Activated T-cell treated with anti-CD3 and anti-CD28 coated beads, Interleukin-2, amount 50 U/mL, for 1 hour (primary cell): ENCODE measurements around the gene GLOD4.
"Not testable (repeated sequence)": the region's sequence is repeated elsewhere in the genome, so short reads cannot be mapped to it uniquely, and the experiment has no call there.

Experiments
- DNase-seq: peaks from one replicate; pipeline ENCODE4 v3.0.0-alpha.2; 2020

The GLOD4 gene, protein sequence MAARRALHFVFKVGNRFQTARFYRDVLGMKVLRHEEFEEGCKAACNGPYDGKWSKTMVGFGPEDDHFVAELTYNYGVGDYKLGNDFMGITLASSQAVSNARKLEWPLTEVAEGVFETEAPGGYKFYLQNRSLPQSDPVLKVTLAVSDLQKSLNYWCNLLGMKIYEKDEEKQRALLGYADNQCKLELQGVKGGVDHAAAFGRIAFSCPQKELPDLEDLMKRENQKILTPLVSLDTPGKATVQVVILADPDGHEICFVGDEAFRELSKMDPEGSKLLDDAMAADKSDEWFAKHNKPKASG

DNA sequence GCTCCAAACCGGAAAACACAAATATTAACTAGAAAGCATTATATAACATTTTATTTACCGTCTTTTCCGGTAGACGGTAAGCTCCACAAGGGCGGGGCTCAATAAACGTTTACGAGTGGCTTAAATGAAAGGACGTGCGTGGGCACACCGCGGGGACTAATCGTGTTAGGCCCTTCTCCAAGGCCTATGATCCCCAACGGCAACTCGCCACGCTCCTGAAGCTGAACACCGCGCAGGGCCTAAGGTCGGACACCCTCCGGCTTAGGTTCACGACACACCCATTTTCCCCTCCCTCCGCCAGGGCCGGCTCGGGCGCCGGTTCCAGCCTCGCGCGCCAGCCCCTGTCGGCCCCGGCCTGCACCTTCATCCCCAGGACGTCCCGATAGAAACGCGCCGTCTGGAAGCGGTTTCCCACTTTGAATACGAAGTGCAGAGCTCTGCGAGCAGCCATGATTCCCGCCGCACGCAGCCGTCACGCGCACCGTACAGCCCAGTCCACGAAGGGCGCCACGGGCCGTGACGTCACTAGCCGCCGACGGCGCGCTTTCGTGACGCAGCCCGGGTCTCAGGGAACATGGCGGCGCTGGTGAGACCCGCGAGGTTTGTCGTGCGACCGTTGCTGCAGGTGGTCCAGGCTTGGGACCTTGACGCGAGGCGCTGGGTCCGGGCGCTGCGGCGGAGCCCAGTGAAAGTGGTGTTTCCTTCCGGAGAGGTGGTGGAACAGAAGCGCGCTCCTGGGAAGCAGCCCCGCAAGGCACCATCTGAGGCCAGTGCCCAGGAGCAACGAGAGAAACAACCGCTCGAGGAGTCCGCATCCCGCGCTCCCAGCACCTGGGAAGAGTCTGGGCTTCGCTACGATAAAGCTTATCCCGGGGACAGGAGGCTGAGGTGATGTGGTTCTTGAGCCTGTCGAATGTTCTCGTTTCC is at the start of gene GLOD4, which contains the start of gene MRM3:
TSS of gene GLOD4 (minus strand) at position 476 of the 927 bp plus-strand sequence. CDS start at position 451, 25 bp downstream.
TSS of gene MRM3 (plus strand) at position 549 of the 927 bp plus-strand sequence. CDS start at position 575, 26 bp downstream.
- peak; percentile 99 for DNase-seq

DNA sequence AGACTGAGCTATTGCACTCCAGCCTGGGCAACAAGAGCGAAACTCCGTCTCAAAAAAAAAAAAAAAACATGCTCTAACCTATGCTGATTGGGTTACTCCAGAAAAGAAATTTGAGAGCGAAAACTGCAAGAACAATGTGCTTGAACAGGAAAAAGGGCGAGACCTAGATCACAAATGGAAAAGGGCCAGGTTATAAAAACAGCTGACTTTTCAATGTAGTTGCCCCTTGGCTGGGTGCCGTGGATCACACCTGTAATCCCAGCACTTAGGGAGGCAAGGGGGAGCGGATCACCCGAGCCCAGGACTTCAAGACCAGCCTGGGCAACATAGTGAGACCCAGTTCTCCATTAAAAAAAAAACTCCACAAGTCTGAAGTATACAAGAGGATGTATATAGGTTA is 48.9 kb upstream of the GLOD4 start:
- DNase-seq = no peak

DNA sequence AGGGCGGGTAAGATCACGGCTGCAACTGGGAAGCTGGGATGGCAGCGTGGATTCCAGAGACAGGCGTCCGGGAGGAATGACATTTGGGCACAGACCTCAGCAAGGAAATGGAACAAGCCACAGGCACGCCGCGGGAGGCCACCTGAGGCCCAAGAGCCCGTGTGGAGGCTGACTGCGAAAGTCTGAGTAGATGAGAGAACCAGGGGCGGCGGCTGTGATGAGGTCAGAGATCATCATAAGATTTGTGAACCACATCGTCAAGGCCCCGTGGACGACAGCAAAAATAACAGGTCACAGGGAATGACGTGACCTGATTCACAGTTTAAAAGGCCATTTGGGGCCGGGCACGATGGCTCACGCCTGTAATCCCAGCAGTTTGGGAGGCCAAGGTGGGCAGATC is 48.3 kb upstream of the GLOD4 start:
- DNase-seq = no peak

DNA sequence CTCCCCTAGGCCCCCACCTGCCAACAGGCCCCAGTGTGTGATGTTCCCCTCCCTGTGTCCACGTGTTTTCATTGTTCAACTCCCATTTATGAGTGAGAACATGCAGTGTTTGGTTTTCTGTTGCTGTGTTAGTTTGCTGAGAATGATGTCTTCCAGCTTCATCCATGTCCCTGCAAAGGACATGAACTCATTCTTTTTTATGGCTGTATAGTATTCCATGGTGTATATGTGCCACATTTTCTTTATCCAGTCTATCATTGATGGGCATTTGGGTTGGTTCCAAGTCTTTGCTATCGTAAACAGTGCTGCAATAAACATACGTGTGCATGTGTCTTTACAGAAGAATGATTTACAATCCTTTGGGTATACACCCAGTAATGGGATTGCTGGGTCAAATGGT is 47.5 kb upstream of the GLOD4 start:
- not testable (repeated sequence) for DNase-seq

DNA sequence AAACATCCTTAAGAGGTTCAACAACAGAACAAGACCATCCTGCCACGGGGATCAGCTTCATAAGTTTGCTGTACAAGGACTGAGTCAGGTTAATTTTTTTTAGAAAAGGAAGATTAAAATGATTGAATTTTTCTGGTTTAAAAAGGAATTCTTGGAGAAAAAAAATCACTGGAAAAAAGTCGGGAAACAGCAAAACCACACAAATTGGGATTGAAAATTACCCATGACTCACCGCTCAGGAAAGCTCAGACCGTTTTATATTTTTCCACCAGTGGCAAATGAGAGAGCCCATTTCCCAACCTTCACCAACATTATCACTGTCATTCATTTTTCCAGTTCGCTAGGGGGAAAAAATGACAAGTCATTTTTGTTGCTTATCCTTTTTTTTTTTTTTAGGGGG is 46.7 kb upstream of the GLOD4 start:
- no peak for DNase-seq

DNA sequence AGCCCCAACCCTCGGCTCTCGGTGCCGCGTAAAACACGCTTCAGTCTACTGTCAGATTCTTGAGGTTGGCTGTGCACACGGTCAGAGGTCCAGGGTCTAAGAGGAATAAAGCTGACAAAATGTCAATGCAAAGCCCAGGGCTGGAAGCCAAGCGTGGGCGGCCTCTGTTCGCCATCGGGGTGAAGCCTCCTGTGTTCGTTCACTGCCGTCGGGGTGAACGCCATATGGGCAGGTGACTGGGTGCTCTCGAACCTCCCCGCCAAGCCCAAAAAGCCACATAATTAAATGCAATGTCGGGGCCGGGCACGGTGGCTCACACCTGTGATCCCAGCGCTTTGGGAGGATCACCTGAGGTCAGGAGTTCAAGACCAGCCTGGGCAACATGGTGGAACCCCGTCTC is 44.7 kb upstream of the GLOD4 start:
- no peak for DNase-seq

DNA sequence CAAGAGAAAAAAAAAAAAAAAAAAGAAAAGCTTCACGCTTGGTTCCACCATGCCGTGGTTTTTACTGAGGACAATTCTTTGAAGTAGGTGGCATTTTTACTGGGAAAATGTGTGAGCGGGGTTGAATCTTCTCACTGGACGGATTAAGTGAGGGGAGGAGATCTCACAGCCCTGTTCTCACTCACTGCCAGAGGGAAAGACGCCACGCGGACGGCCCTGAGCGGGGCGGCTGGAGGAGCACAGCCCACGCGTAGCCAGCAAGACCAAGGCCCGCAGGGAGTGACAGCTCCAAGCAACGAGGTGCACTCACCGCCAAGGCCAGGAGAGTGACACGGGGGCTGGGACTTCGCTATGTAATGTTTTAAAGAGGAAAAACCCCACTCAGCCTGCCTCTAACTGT is 43.1 kb upstream of the GLOD4 start:
- DNase-seq = no peak

DNA sequence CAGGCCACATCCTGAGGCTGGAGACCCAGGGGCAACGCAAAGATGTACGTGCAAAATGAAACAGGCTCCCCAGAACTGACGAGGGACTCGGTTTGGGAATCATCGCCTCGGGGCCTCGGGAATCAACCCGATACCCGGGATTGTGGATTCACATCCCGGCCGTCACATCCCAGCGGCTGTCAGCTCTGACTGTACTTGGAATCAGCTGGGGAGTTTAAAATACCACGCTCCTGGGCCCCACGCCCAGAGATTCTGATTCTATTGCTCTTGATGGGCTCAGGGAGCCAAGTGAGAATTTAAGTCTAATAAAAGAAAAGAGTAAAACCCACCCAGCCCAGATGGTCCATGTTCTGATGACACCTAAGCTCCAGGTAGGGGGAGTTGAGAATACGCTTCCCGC is 42.3 kb upstream of the GLOD4 start:
- DNase-seq = no peak

DNA sequence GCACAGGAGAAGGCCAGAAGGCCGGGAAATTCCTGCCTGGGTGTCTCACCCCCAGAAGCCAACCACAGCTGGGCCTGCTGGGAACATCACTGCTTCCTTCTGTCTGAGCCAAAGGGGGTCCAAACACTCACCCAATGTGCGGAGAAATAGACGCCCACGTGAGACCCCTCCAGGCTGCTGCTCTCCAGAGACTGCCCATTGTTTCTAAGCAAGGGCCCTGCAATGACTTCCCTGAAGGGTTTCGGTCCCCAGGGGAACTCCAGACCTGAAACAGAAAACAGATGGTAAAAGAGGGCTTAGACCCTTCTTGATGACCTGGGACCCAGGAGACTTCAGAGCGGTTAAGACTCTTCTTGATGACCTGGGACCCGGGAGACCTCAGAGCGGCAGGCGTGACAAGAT is 41.4 kb upstream of the GLOD4 start:
- no peak for DNase-seq

DNA sequence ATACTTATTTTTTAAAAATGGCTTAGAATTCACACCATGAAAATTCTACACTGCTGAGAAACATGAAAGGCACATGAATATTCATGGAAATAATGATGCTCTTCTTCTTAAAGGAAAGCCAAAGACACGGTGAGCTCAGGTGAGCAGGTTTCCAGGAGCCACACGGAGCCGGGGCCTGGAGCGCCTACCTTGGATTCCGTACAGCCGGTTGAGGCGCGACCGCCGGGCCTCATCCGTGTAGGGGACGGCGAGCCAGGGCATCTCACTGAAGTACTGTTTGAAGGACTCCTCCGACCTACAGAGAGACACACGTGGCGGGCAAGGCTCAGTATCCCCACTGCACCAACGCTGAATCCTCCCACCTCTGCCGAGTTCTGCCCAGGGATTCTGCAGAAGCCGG is 37.2 kb upstream of the GLOD4 start:
- DNase-seq = no peak

DNA sequence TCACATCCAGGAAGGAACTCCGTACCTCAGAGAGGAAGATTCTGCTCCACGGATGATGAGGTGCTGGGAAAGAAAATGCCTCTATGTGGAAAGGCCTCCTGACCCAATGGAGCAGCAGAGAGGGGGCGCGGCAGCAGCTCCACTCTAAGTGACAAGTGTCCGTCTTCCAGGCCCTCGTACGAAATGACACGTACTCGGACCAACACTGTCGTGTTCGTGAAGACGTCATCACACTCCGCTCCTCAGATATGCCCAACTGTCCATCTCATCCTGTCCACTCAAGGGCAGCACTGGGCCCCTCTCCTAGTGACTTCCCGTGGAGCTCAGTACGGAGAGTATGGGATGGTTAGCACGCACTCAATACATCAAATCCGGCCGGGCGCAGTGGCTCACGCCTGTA is 32.3 kb upstream of the GLOD4 start:
- no peak for DNase-seq

DNA sequence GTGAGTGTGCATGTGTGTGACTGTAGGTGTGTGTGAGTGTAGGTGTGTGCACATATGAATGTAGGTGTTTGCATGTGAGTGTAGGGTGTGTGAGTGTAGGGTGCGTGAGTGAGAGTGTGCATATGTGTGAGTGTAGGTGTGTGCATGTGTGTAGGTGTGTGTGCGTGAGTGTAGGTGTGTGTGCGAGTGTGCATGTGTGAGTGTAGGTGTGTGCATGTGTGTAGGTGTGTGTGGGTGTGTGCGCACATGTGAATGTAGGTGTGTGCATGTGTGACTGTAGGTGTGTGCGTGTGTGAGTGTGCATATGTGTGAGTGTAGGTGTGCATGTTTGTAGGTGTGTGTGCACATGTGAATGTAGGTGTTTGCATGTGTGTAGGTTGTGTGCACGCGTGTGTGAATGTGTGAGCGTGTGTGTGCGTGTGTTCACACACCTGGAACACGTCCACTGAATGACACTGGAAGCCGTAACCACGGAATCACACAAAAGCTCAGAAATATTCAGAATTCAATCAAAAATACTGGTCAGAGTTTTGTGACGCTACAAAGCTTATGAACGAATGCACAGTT is 30.6 kb upstream of the GLOD4 start:
- DNase-seq = no peak

DNA sequence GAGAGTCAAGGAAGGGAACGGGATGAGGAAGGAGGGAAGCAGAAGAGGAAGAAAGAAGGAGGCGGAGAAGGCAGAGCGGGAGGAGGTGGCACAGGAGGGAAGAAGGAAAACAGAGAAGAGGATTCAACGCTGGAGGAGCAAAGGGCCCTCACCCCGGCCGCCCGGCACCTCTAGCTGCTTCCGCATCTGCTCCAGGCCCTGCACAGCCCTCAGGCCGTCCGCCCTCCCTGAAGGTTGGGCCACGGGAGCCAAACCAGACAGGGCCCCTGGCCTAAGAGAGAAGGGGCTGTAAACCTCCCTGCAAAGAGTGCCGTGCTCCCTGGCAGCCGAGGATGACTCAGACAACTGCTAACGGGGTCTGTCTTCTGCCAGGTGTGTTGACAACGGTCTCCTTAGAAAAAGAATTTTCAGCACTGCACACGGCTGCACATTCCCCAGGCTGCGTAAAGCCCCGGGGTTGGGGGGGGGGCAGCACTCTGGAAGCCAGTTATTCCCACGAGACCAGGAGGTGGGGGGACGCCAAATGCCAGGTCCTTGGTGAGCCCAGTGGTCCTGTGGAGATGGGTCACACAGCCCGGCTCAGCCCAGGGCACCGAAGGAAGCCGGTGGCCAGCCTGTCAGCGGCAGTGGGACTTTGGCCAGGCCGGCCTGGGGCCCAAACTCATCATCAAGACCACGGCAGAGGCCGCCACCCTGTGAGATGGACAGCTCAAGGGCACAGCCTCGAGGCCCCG is 29.1 kb upstream of the GLOD4 start:
- no peak for DNase-seq

DNA sequence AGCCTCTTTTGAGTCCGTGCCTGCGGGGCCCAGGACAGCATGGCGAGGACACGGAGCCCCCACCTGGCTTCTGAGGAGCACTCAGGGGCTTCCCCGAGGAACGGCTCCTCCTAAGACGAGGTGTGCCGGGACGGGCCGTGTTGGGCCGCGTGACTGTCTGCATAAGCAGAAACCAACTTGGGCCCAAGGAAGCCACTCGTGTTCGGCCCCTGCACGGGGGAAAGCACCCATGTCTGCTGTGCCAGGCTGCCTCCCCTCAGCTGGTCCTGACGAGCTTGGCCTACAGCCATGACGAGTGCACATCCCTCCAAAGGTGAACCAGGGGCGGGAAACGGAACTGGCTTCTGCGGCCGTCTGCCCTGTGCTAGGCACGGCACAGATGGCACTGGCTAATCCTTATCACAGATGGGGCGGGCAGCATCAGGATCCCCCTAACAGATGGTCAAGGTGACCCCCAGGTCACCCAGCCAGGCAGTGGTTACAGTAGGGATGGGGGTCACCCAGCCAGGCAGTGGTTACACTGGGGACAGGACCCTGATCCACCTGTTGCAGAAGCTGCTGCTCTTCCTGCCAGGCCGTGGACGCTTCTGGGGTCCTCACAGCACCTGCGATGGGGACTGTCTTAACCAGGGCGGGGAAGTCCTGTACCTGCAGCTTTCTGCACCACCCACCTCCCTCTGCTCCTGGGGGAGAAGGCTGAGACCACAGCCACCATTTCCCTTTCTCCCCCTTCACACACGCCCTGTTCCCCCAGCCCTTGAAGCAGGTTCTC is 25.6 kb upstream of the GLOD4 start:
- DNase-seq = no peak

DNA sequence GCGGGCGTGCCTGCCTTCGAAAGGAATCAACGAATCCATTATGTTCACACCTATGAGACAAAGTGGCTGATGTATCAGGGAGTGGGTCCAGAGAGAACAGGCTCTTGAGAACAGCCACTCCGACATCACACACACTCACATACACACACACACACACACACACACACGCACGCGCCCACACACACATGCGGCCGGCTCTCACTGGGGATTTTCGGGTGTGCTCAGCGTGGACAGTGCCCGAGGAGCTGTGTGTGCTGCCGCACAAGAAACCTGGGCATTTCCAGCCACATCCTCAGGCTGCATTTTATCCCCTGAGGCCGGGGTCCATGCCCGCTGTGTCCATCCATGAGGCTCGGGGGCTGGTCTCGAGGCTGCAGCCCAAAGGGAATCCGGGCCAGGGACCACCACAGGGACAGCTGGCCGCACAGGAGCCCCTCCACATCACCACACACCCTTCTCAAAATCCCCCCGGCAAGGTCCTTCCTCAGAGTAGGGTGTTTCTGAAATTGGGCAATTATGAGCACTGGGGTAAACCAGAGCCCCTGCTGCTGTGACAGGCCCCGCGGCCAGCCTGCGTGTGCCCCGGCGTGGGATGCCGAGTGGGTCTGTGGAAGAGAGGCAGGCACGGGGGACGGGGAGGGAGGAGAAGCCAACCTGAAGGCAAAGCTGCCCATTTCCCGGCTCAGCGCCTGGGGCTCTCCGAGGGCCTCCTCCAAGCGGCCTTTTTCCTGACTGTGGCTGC is 24.9 kb upstream of the GLOD4 start:
- DNase-seq = no peak

DNA sequence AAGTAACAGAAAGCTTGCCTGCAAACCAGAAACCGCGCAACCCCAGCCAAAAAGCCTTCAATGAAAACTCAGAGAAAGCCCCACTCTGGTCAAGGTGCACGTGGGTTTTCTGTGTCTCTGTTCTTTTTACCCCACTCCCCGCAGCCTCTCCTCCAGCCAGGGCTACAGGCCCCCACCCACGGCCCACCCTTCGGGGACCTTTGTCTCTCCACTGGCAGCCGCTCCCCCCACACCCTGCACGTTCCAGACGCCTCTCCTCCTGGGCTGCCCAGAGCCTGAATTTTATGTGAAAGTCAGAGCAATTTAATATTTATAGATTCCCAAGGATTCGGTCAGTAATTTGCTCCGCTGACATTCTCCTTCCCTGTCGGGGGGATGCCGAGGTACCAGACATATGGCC is 24.3 kb upstream of the GLOD4 start:
- no peak for DNase-seq

DNA sequence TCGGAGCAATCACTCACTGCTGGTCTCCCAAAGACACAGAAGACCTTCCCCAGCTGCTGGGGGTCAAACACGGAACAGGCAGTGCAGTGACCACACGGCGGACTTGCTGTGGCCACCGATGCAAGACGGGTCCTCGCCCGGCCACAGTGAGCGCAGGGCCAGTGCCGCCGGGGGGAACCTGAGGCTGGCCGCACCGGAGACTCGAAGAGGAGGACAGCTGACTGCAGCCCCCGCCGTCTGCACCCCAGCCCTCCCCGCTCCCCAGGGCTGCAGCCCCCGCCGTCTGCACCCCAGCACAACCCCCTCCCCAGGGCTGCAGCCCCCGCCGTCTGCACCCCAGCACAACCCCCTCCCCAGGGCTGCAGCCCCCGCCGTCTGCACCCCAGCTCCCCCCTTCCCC is 23.8 kb upstream of the GLOD4 start:
- not testable (repeated sequence) for DNase-seq

DNA sequence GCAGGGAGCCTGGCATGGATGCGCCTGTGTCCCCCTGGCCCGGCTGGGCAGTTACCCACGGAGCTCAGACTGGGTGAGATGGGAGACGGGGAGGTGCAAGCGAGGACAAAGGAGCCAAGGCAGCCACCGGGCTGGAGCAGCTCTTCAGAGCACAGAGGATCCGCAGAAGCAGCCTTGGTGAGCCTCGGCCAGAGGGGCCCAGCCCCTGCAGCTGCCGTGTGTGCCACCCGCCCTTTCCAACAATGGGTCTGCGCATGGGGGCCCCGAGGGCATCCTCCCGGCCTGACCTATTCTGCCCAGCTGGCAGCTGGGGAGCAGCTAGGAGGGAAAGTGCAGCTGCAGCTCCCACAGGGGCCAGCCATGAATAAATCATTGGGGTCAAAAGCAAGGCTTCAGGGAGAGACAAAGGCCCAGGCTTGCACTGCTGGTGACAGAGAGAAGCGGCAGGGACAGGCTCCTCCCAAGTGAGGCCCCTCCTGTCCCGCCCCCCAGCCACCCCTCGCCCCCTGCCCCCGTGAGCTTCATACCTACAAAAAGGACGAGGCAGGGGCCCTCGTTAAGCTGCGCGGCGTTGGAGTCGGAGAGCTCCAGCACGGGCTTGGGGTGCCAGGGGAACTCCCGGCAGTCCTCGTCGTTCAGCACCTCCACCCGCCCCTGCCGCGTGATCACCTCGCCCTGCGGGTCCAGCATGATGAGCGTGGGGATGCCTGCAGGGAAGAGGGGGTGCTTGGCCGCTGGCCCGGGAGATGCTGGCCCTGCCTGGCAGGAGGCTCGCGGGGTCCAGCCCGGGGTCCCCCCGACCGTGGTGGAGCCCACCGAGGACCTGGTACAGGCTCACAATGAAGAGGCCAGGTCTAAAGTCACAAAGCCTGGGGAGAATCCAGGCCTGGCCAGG is 22.7 kb upstream of the GLOD4 start:
- DNase-seq = no peak

DNA sequence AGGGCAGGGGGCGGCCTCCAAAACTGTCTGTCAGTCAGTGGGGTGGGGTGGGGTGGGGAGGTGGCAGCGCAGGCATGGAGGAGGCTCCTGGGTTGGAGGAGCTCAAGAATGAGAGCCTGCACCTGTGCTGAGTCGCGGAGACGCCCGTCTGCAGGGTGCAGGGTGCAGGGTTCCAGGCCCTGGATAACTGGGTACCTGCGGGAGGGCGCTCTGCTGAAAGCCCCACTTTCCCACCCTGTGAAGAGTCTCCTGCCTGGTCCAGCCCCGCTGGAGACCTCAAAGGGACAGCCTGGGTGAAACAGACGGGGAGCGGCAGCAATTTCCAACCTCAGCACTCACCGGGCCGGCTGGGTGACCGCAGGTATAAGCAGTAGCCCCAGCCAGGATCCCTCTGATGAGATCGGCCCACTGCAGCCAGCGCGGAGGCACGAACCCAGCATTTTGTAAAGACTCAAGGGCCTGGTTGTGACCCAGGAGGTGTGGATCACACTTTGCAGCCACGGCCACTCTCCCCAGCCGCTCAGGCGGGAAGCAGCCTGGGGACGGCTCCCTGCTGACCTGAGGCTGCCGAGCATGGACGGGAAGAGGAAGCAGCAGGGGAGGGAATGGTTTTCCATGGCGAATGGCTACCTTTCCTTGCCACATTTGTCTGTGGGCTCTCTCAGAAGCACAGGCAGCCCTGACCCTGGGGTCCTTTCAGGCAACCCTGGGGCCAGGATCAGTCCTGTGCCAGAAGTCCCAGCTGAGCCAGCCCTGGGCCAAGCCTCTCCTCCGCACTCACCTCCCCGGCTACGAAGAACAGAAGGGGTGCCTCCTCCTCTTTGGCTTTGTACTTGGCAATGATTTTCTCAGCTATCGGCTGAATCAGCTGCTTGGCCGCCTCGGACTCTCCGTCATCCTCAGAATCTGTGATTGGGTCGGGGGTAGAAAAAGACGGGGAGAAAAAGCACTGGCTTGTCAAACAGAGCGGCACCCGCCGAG is 21.1 kb upstream of the GLOD4 start:
- DNase-seq = no peak
